T-helper 1 cell treated with Interleukin-12 subunit alpha and Interleukin-12 subunit beta and Interleukin-4 antibody, amounts not matched to agents 30 μg/mL and 1 μg/mL, for 36 hours (primary cell): ENCODE results near the gene VSTM2L.

Experiments
- H3K27ac Mint-ChIP-seq: one replicate; pipeline ENCODE4 v1.8.0; 2021; ENCODE audit warnings: mild to moderate bottlenecking, mixed read lengths
- H3K27me3 Mint-ChIP-seq: one replicate; pipeline ENCODE4 v1.8.0; 2021; ENCODE audit warnings: low read depth, mixed read lengths
- H3K36me3 Mint-ChIP-seq: one replicate; pipeline ENCODE4 v1.8.0; 2021; ENCODE audit warnings: low read depth, mixed read lengths
- H3K4me1 Mint-ChIP-seq: one replicate; pipeline ENCODE4 v1.8.0; 2021; ENCODE audit warnings: low read depth, mixed read lengths
- H3K4me3 Mint-ChIP-seq: one replicate; pipeline ENCODE4 v1.8.0; 2021; ENCODE audit warnings: mild to moderate bottlenecking, moderate library complexity, mixed read lengths
- H3K9me3 Mint-ChIP-seq: one replicate; pipeline ENCODE4 v1.8.0; 2021; ENCODE audit warnings: mixed read lengths

The VSTM2L gene

GRCh38 chr20:37983286-37983685 is 80.4 kb downstream of the VSTM2L start:
- H3K27ac Mint-ChIP-seq: no peak overlapping the region
- H3K36me3 Mint-ChIP-seq: peaks cover 14% of the 10 kb centered on the region
- H3K9me3 Mint-ChIP-seq: no peaks in the 10 kb centered on the region
- H3K27me3 Mint-ChIP-seq: no peaks in the 10 kb centered on the region
- no peaks in the 10 kb centered on the region for H3K4me1 Mint-ChIP-seq
- H3K4me3 Mint-ChIP-seq: no peak overlapping the region

GRCh38 chr20:37984018-37984785 is 81.3 kb downstream of the VSTM2L start:
- H3K36me3 Mint-ChIP-seq: peaks cover 20% of the 10 kb centered on the region
- H3K27me3 Mint-ChIP-seq: no peaks in the 10 kb centered on the region
- H3K4me1 Mint-ChIP-seq: no peaks in the 10 kb centered on the region
- H3K27ac Mint-ChIP-seq: no peak overlapping the region
- H3K4me3 Mint-ChIP-seq: no peak overlapping the region
- no peaks in the 10 kb centered on the region for H3K9me3 Mint-ChIP-seq

GRCh38 chr20:37986044-37986858 is 83.3 kb downstream of the VSTM2L start:
- no peaks in the 10 kb centered on the region for H3K27me3 Mint-ChIP-seq
- H3K4me1 Mint-ChIP-seq: peaks cover 19% of the 10 kb centered on the region
- no peak overlapping the region for H3K4me3 Mint-ChIP-seq
- H3K36me3 Mint-ChIP-seq: peaks cover 26% of the 10 kb centered on the region
- no peaks in the 10 kb centered on the region for H3K9me3 Mint-ChIP-seq
- H3K27ac Mint-ChIP-seq: no peak overlapping the region

- Mint-ChIP-seq H3K4me1 (peaks cover 25% of the 10 kb centered on the region), H3K9me3 (no peaks in the 10 kb centered on the region), H3K27me3 (no peaks in the 10 kb centered on the region), H3K36me3 (peaks cover 27% of the 10 kb centered on the region), H3K27ac (no peak overlapping the region), H3K4me3 (no peak overlapping the region)
Observed at GRCh38 chr20:37986873-37987601, 84.1 kb downstream of the VSTM2L start.

DNA sequence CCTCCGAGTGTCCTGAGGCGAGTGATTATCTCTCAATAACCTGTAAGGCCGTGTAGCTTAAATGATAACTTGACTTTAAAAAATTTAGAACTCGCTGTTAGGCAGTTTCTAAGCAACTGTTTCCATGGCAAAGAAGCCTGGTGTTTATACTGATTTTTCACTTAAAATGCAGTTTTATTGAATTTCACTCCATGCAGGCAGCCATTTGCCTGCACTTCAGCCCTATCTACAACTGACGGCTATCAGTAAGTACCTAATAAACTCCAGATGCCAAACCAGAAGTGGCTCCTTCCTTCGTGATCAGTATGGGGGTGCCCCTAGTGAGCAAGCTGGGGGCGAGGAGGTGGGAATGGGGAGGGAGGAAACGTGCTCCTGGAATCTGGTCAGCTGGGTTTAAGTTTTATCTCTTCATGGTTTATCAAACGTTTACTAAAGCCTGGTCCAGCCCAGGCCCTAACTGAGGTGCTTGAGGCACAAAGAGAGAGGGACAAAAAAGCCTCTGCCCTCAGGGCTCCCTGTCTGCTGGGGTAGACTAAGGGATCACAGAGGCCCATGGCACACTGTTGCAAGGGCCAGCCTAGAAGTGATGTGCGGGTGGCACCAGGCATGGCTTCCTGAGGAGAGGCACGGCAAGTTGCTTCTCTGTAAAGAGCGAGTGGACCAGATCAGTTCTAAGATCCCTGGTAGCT is 84.8 kb downstream of the VSTM2L start:
- H3K36me3 Mint-ChIP-seq: peaks cover 22% of the 10 kb centered on the region

GRCh38 chr20:37988306-37988954 is 85.5 kb downstream of the VSTM2L start:
- Mint-ChIP-seq H3K27me3 (no peaks in the 10 kb centered on the region), H3K4me3 (no peak overlapping the region), H3K27ac (no peak overlapping the region), H3K4me1 (peaks cover 26% of the 10 kb centered on the region), H3K36me3 (peaks cover 22% of the 10 kb centered on the region), H3K9me3 (no peaks in the 10 kb centered on the region)

More for the DNA sequence above, 84.8 kb downstream of the VSTM2L start:
- peaks cover 26% of the 10 kb centered on the region for H3K4me1 Mint-ChIP-seq
- H3K27ac Mint-ChIP-seq: no peak overlapping the region
- no peaks in the 10 kb centered on the region for H3K9me3 Mint-ChIP-seq
- no peaks in the 10 kb centered on the region for H3K27me3 Mint-ChIP-seq
- H3K4me3 Mint-ChIP-seq: no peak overlapping the region

GRCh38 chr20:37989601-37990295 is 86.8 kb downstream of the VSTM2L start:
- H3K36me3 Mint-ChIP-seq: peaks cover 26% of the 10 kb centered on the region
- no peaks in the 10 kb centered on the region for H3K9me3 Mint-ChIP-seq
- H3K27me3 Mint-ChIP-seq: no peaks in the 10 kb centered on the region
- H3K4me3 Mint-ChIP-seq: no peak overlapping the region
- peaks cover 26% of the 10 kb centered on the region for H3K4me1 Mint-ChIP-seq
- peak overlapping the region; percentile 68 for H3K27ac Mint-ChIP-seq

DNA sequence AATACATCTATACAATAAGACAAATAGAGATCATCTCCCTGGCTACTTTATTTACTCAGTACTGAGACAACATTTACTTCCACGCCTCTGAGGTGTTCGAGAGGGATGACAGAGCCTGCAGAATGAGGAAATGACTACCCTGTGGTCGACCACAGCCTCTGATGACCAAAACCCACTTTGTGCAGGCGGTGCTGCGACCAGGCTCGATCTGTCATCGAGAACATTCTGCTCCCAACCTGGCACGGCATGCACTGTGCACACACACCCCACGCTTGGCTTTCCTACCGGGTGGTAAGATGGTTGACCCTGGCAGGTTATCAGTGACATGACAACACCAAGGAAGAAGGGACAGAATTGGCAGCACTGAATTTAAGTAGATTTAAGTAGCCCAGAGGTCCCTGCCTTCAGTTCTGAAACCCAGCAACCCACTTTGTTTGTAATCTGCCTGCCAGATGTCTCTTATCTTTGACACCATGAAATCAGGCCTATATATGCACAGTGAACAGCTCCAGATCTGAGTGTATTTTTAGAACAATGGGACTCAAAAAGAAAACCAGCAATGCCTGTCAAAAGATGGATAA is 87.7 kb downstream of the VSTM2L start:
- Mint-ChIP-seq H3K4me1 (peaks cover 26% of the 10 kb centered on the region), H3K36me3 (peaks cover 28% of the 10 kb centered on the region), H3K4me3 (peak overlapping the region; percentile 25)

DNA sequence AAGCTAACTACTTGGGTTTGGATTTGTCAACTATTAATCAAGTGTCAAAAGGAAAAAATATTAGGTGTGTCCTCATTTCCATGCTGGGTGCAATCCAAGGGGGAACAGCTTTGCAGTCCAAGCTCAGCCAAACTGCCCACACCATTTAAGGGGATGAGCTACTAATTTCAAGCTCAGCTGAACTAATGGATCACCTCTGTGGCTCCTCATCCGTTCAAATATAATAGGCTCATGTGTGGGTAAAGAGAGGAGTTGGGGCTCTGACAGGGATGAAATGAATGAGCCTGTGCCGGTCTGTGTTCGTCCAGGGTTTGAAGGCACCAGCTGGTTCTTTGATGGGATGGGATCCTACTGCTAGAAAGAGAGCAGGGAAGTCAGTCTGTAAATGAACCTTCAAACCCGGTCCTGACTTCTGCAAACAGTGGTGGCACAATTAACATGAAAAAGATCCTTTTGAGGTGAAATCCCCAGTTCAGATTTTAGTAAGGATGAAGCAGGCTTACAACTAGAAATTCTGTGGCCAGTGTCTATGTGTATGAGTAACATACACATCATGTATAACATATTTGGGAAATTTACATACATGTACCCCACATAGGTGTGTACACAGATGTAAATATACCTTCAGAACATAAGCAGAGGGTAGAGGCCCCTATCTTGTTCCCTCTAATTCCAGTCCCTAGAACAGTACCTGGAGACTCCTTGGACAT is 88.4 kb downstream of the VSTM2L start:
- no peaks in the 10 kb centered on the region for H3K27me3 Mint-ChIP-seq
- no peaks in the 10 kb centered on the region for H3K9me3 Mint-ChIP-seq
- peaks cover 31% of the 10 kb centered on the region for H3K36me3 Mint-ChIP-seq
- H3K4me3 Mint-ChIP-seq: peak overlapping the region; percentile 25
- H3K4me1 Mint-ChIP-seq: peaks cover 26% of the 10 kb centered on the region
- peak overlapping the region; percentile 68 for H3K27ac Mint-ChIP-seq

More for the DNA sequence above, 87.7 kb downstream of the VSTM2L start:
- Mint-ChIP-seq H3K9me3 (no peaks in the 10 kb centered on the region), H3K27ac (peak overlapping the region; percentile 68), H3K27me3 (no peaks in the 10 kb centered on the region)

DNA sequence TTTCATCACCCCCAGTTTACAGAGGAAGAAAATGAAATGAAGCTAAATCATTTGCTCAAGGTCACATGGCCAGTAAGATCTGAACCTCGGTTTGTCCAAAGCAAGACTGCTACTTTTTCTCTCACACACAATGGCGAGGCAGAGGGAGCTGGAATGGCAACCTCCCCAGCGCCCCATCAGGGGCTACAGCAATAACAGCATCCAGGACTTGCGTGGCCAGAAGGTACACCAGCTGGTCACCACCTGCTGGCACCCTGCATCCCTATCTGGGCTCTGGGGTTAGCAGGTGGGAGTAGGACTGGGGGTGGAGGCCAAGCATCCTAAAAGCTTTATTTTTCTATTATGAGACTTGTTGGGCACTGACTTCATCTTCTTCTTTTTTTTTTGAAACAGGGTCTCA is 89.0 kb downstream of the VSTM2L start:
- peaks cover 33% of the 10 kb centered on the region for H3K36me3 Mint-ChIP-seq
- H3K27me3 Mint-ChIP-seq: no peaks in the 10 kb centered on the region
- peak overlapping the region; percentile 14 for H3K27ac Mint-ChIP-seq
- no peak overlapping the region for H3K4me3 Mint-ChIP-seq
- peaks cover 26% of the 10 kb centered on the region for H3K4me1 Mint-ChIP-seq
- H3K9me3 Mint-ChIP-seq: no peaks in the 10 kb centered on the region

GRCh38 chr20:37992802-37993409 is 90.0 kb downstream of the VSTM2L start:
- Mint-ChIP-seq H3K36me3 (peaks cover 41% of the 10 kb centered on the region), H3K27me3 (no peaks in the 10 kb centered on the region), H3K9me3 (no peaks in the 10 kb centered on the region), H3K4me1 (peaks cover 26% of the 10 kb centered on the region), H3K27ac (no peak overlapping the region), H3K4me3 (no peak overlapping the region)

GRCh38 chr20:37994512-37994911 is 91.6 kb downstream of the VSTM2L start:
- no peak overlapping the region for H3K27ac Mint-ChIP-seq
- H3K27me3 Mint-ChIP-seq: no peaks in the 10 kb centered on the region
- peaks cover 38% of the 10 kb centered on the region for H3K36me3 Mint-ChIP-seq
- no peak overlapping the region for H3K4me3 Mint-ChIP-seq
- peaks cover 24% of the 10 kb centered on the region for H3K4me1 Mint-ChIP-seq
- H3K9me3 Mint-ChIP-seq: no peaks in the 10 kb centered on the region
